ENCODE measurements around the gene TAF11L6.
"Not testable (repeated sequence)": the region's sequence is repeated elsewhere in the genome, so short reads cannot be mapped to it uniquely, and the experiment has no call there.

Gene TAF11L6

DNA sequence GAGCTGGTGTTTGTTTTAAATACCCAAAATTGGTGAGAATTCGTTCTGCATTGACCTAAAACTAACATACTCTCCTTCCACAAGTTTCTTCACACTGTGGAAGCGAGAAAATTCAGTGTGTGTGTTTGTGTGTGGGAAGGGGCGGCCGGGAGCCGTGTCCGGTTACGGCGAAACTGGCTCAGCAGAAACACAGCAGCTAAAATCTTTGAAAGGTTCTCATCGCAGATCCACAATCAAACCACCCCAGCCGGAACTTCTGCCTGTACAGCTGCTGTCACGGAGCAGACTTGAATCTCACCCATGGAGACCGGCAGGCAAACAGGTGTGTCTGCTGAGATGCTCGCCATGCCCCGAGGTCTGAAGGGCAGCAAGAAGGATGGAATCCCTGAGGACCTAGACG is at the start of gene TAF11L6:
TAF11L6 (plus strand) TSS at position 301 of the 400 bp plus-strand sequence.
- DNase-seq = not testable (repeated sequence)

DNA sequence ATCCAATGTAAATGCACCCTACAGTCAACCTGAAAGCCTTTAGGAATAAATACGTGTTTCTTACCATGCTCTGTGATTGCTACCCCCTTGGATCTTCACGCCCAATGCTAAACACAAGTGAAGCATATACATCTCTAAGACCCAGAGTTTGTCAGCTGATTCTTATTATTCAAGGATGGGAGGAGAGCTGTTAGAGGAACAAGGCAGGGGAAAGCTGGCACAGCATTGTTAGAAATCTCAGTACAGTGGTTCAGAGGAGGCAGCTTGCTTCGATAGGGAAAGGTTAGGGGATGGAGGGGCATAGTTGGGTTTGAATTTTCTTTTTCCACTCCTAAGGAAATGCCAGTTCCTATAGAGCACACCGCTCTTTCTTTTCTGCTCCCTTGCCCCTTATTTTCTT is 47.1 kb upstream of the TAF11L6 start:
- DNase-seq = no peak

DNA sequence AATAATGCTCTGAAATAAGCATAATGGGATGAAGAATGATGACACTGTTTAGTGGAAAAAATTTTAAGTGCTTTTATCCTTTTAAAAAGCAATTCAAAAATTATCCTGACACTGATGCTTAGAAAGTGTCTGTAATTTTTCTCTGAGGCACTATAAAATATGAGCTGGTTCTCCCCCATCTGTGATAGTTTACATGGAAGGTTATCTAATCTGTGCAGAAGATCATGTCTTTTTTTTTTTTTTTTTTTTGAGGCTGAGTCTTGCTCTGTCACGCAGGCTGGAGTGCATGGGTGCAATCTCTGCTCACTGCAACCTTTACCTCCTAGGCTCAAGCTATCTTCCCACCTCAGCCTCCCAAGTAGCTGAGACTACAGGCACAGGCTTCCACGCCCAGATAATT is 45.7 kb upstream of the TAF11L6 start:
- no peak for DNase-seq

DNA sequence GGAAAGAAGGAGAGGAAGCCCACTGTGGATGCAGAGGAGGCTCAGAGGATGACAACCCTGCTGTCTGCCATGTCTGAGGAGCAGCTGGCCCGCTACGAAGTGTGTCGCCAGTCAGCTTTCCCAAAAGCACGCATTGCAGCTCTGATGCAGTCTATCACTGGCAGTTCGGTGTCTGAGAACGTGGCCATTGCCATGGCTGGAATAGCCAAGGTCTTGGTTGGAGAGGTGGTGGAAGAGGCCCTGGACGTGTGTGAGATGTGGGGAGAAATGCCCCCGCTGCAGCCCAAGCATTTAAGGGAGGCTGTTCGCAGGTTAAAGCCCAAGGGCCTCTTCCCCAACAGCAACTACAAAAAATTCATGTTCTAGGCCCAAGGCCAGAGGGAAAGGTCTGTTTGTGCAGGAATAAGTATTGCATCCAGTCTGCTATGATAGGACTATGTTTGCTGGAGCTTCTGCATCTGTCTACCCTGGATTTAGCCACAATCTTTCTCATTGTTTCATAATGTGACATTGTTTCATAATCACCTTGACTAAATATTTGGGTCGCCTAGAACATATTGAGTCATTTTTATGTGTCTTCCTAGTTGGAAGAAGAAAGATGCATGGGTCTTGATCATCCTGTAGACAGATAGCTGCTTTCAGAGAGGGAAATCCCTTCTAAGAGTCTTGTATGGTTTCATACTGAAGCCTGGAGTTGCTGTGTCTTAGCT is 41.9 kb upstream of the TAF11L6 start:
- DNase-seq = not testable (repeated sequence)

DNA sequence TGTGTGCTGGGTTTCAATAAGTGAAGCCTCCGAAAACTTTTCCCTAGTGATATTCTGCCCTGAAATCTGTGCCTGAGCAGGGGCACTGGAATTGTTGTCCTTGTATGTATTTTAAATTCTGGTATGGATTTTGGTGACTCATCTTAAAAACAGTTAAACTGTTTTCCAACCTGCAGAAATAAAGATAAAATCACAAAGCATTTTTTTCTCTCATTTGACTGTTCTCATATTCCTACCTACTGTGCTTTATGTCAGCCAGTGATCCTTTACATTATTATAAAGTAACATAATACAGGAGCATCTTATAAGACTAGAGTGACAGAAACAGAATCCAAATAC is 41.3 kb upstream of the TAF11L6 start:
- DNase-seq = no peak

DNA sequence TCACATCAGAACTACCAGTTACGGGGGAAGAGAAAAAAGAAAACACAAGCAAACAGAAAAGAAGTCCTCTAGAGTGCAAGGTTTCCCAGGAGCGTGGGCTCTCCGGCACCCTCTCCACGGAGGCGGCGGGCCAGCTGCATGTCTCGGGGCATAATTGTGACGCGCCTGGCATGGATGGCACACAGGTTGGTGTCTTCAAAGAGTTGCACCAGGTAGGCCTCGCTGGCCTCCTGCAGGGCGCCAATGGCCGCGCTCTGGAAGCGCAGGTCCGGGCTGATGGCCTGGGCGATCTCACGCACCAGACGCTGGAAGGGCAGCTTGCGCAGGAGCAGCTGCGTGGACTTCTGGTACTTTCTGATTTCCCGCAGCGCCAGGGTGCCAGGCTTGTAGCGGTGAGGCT is 37.2 kb upstream of the TAF11L6 start:
- DNase-seq = not testable (repeated sequence)

DNA sequence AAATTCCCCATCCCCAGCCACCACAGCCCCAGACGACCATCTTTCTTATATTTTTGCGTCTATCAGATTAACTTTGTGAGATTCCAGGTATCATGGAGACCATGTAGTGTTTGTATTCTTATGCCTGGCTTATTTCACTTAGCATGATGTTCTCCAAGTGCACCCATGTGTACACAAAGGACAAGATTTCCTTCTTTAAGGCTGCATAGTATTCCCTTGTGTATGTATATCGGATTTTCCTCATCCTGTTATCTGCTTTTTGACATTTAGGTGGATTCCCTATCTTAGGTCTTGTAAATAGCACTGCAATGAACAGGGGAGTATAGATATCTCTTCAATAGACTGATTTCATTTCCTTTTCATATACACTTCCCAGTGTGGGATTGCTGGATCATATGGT is 35.7 kb upstream of the TAF11L6 start:
- no peak for DNase-seq

DNA sequence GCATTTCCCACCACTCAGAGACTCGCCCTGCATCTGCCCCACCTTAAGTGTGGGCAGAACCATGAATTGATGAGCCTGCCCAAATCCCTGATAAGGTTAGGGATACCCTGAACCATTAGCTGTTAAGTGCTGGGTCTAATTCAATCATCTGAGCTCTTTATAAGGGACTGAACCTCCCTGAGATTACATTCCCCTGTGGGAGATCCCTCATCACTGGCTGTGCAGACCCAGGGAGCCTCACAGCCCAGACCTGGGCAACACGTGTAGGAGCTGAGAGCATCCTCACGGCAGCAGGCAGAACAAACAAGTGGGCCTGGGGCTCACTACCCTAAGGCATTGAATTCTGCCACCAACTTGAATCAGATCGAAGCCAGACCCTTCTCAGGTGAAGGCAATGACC is 31.0 kb upstream of the TAF11L6 start:
- no peak for DNase-seq

DNA sequence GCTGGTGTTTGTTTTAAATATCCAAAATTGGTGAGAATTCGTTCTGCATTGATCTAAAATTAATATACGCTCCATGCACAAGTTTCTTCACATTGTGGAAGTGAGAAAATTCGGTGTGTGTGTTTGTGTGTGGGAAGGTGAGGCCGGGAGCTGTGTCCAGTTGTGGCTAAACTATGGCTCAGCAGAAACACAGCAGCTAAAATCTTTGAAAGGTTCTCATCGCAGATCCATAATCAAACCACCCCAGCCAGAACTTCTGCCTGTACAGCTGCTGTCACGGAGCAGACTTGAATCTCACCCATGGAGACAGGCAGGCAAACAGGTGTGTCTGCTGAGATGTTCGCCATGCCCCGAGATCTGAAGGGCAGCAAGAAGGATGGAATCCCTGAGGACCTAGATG is 30.5 kb upstream of the TAF11L6 start, which contains the start of gene TAF11L2:
TAF11L2 (plus strand) TSS at position 301 of the 400 bp plus-strand sequence.
- not testable (repeated sequence) for DNase-seq

DNA sequence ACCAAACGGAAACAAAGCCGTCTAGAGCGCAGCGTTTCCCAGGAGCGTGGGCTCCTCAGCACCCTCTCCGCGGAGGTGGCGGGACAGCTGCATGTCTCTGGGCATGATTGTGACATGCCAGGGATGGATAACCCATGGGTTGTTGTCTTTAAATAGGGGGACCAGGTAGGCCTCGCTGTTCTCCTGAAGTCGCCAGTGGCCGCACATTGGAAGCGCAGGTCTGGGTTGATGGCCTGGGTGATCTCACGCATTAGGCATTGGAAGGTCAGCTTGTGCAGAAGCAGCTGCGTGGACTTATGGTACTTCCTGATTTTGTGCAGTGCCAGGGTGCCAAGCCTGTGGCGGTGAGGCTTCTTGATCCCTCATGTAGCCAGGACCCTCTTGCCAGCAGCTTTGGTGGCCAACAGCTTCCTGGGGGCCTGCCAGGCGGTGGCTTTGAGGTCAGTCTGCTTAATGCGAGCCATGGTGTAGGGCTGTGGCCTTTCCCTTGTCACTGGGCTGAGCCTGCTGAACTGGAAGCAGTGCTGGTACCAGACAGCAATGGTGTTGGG is 16.6 kb upstream of the TAF11L6 start:
- no peak for DNase-seq

DNA sequence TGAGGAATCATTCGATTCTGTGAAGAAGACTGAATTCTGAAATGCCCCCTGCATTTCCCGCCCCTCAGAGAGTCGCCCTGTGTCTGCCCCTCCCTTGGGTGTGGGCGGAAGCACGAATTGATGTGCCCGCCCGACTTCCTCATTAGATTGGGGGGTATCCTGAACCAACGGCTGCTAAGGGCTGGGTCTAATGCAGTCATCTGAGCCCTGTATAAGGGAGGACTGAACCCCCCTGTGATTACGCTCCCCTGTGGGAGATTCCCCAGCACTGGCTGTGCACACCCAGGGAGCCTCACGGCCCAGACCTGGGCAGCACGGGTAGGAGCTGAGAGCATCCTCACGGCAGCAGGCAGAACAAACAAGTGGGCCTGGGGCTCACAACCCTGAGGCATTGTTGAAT is 10.9 kb upstream of the TAF11L6 start:
- DNase-seq = not testable (repeated sequence)

DNA sequence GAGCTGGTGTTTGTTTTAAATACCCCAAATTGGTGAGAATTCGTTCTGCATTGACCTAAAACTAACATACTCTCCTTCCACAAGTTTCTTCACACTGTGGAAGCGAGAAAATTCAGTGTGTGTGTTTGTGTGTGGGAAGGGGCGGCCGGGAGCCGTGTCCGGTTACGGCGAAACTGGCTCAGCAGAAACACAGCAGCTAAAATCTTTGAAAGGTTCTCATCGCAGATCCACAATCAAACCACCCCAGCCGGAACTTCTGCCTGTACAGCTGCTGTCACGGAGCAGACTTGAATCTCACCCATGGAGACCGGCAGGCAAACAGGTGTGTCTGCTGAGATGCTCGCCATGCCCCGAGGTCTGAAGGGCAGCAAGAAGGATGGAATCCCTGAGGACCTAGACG is 10.4 kb upstream of the TAF11L6 start, which contains the start of gene TAF11L3:
TAF11L3 (plus strand) TSS at position 301 of the 400 bp plus-strand sequence.
- not testable (repeated sequence) for DNase-seq

DNA sequence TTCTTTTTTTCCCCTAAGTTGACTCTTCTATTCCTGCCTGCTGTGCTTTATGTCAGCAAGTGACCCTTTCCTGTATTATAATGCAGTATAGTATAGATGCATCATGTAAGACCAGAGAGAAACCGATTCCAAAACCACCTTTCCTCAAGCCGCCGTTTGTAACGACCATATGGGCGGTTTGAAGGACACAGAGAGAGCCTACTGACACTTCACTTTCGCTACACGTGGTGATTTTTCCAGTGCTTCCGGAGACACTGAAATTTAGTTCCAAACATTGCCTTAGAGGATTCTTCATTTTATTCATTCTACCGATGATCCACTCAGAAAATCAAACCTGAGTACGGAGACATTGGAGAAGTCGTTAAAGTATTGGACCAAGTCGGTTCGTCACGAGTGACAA is 9.0 kb upstream of the TAF11L6 start:
- DNase-seq = not testable (repeated sequence)

DNA sequence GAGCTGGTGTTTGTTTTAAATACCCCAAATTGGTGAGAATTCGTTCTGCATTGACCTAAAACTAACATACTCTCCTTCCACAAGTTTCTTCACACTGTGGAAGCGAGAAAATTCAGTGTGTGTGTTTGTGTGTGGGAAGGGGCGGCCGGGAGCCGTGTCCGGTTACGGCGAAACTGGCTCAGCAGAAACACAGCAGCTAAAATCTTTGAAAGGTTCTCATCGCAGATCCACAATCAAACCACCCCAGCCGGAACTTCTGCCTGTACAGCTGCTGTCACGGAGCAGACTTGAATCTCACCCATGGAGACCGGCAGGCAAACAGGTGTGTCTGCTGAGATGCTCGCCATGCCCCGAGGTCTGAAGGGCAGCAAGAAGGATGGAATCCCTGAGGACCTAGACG is 7.0 kb upstream of the TAF11L6 start, which contains the start of gene TAF11L4:
TAF11L4 (plus strand) TSS at position 301 of the 400 bp plus-strand sequence.
- not testable (repeated sequence) for DNase-seq

DNA sequence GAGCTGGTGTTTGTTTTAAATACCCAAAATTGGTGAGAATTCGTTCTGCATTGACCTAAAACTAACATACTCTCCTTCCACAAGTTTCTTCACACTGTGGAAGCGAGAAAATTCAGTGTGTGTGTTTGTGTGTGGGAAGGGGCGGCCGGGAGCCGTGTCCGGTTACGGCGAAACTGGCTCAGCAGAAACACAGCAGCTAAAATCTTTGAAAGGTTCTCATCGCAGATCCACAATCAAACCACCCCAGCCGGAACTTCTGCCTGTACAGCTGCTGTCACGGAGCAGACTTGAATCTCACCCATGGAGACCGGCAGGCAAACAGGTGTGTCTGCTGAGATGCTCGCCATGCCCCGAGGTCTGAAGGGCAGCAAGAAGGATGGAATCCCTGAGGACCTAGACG is 3.5 kb upstream of the TAF11L6 start, which contains the start of gene TAF11L5:
TAF11L5 (plus strand) TSS at position 301 of the 400 bp plus-strand sequence.
- not testable (repeated sequence) for DNase-seq

DNA sequence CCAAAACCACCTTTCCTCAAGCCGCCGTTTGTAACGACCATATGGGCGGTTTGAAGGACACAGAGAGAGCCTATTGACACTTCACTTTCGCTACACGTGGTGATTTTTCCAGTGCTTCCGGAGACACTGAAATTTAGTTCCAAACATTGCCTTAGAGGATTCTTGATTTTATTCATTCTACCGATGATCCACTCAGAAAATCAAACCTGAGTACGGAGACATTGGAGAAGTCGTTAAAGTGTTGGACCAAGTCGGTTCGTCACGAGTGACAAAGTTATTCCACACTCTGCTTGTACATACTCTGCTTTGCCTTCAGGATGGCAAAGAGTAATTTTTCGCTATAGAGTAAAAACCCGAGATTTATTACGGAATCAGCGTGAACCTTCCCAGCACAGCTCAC is 2.0 kb upstream of the TAF11L6 start:
- not testable (repeated sequence) for DNase-seq

Data from NCI-H774 (cell line).